D341Med (cell line): Measurements from ENCODE around the gene KDELR1.

Experiments
- DNase-seq: peaks from one replicate; pipeline ENCODE4 v3.0.0; 2012; ENCODE audit warnings: low spot score

KDELR1 gene

GRCh38 chr19:48391100-48392005 lies at the start of gene KDELR1:
TSS of gene KDELR1 (minus strand) at chr19:48391551. CDS start at chr19:48391358, 193 bp downstream.
- DNase-seq = peak; percentile 94

DNA sequence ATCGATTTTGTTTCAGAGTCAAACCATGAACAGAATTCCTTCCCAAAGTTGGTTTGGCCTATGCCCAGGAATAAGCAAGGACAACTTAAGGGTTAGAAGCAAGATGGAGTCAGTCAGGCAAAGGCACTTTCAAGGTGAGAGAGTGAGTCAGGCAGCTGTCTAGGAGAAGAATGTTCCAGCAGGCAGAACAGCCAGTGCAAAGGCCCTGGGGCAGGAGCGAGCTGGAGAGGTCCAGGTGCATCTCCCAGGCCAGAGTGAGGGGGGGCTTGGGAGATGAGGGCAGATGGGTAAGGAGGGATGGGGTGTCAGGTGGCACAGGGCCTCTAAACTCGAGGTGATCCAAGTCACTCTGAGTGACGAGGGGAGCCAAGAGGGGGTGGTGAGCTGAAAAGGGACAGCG lies 45.2 kb upstream of the KDELR1 start:
- no peak for DNase-seq

DNA sequence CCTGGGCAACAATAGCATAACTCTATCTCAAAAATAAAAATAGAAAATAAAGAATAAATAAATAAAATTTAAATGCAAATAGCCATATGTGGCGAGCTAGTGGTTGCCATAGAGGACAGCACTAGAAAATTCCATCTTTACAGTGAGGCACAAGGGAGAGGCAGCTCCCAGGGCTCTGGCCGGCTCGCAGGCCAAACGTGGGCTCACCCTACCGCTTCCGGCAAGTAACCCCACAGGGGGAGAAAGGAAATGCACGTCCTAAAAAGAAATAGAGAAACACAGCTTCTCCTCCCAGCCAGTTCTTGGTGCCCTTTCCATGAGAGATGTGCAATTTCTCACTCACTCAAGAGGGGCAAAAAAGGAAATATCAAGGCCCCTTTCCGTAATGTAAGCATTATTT lies 42.0 kb upstream of the KDELR1 start:
- no peak for DNase-seq

- DNase-seq = no peak
Observed at GRCh38 chr19:48428670-48429069, 37.3 kb upstream of the KDELR1 start.

- DNase-seq = no peak
Observed at GRCh38 chr19:48424694-48425219, 33.4 kb upstream of the KDELR1 start.

DNA sequence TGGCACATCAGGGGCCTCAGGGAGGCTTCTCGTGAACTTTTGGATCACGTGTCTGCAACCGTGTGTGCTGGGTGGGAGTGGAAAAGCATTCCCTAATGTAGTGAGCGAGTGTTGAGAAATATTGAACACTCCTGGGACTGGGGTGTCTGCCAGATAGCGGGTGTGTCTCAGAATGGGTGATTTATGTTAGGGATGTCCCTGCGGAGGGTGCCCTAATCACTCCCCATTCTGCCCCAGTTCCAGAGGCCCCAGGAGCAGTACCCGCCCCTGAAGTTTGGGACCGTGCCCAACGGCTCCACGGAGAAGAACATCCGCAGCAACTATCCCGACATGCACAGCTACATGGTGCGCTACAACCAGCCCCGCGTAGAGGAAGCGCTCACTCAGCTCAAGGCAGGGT lies 30.2 kb upstream of the KDELR1 start:
- no peak for DNase-seq

- peak; percentile 79 for DNase-seq
Observed at GRCh38 chr19:48419158-48419920, 28.0 kb upstream of the KDELR1 start.

- DNase-seq = peak; percentile 32
Observed at GRCh38 chr19:48418317-48419064, 27.1 kb upstream of the KDELR1 start.

DNA sequence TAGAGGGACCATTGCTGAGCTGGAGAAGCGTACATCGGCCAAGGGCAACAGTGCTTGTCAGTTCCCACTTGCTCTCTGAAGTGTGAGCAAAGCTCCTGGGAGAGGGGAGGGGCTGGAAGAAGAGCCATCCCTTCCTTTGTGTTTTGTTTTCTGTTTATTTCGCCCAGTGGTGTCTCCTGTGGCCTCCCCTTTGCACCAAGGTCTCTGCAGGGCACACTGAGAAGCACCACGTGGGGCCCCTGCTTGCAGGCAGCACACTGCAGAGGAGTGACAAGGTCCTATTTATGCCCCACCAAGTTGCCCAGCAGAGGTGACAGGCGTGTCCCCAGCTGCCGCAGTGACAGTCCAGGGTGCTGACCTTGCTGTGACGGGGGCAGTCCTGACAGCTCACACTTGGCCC lies 26.1 kb upstream of the KDELR1 start:
- no peak for DNase-seq

- DNase-seq = no peak
Observed at GRCh38 chr19:48415806-48416221, 24.5 kb upstream of the KDELR1 start.

- DNase-seq = peak; percentile 84
Observed at GRCh38 chr19:48415395-48415794, 24.0 kb upstream of the KDELR1 start.

DNA sequence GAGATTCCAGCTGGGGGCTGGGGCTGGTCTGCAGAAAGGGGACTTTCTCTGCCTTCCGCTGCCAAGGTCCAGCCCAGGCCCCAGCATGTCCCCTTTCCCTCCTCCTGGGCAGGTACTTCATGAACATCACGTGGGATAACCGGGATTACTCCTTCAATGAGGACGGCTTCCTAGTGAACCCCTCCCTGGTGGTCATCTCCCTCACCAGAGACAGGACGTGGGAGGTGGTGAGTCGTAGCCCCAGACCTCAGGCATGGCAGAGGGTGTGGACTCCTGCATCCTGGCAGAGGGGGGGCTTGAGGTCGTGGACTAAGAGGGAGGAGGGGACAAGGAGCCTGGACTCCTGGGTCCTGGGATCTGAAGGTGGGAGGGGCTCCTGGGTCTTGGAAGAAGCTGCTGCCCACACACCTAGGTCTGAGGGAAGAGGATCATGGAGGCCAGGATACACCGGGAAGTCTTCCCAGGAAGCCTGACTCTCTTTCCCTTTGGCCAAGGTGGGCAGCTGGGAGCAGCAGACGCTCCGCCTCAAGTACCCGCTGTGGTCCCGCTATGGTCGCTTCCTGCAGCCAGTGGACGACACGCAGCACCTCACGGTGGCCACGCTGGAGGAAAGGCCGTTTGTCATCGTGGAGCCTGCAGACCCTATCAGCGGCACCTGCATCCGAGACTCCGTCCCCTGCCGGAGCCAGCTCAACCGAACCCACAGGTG lies 22.7 kb upstream of the KDELR1 start:
- no peak for DNase-seq

GRCh38 chr19:48405850-48406249 lies 14.5 kb upstream of the KDELR1 start:
- DNase-seq = no peak

- DNase-seq = no peak
Observed at GRCh38 chr19:48405010-48405659, 13.8 kb upstream of the KDELR1 start.

DNA sequence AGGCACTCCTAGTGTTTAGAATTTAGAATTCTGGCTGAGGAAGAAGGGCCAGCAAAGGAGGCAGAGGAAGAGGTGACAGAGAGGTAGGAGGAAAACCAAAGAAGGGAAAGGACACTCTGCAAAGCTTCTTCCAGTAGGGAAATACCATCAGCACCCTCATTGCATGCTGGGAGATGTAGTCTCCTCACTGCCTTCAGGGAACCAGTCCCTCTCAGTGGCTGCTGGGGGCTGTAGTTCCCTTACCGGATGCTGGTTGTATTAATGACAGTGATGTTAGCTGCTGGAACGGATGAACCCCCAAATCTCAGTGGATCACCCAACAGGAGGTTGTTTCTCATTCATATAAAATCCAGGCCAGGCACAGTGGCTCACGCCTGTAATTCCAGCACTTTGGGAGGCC lies 12.3 kb upstream of the KDELR1 start:
- DNase-seq = peak; percentile 78

DNA sequence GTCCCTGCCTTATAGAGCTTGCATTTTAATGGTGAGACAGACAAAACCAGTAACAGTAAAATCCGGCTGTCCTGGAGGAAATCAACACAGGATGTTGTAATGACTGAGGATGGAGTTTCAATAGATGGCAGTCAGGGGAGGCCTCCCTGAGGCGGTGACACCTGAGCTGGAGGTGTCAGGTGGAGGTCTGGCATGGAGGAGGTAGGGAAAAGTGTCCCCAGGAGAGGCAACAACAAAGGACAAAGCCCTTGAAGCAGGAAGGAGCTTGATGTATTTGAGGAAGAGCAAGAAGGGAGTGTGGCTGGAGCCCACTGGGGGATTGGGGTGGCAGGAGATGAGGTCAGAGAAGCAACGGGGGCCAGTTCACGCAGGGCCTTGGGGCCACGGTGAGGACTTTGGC lies 9.9 kb upstream of the KDELR1 start:
- DNase-seq = no peak

DNA sequence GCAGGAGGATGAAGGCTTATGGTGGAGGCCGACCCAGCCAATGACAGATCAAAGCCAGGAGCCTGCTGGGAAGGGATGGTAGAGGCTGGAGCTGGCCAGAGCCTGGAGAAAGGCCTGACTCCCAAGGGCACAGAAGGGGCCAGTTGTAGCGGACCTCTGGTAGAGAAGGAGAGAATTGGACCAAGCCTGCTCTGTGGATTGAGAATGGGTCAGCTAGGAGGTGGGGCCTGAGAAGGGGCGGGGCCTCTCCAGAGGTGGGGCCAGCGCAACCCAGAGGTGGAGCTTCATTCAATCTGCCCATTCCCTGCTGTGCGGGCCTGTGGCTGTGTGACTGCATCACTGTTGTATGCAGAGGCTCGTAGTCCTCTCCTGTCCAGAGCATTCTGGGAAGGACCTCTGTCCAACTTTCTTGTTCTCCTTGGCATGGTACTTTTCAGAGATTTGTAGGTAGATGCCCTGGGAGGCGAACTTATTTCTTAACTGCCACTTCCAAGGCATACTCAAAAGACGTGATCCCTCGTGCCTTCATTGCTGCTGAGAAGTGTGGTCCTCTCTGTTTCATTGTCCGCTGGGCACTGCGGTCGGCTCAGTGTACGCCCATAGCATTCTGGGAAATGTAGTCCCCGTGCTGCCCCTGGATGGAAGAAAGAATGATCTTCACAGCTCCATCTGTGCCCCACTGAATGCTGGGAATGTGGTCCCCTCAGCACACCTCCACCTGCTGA lies 8.8 kb upstream of the KDELR1 start:
- DNase-seq = no peak

- DNase-seq = peak; percentile 93
Observed at GRCh38 chr19:48398375-48399235, 7.3 kb upstream of the KDELR1 start.

DNA sequence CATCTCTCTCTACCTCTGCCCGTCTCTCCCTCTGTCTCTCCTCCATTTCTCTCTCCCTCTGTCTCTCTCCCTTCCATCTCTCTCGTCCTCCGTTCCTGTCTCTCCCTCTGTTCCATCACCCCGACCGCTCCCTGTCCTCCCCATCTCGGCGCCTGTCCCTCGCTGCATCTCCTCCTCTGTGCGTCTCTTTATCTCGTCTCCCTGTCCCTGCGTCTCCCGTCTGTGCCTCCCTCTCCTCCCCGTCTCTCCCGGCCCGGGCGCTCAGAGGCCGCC lies 6.7 kb upstream of the KDELR1 start:
- no peak for DNase-seq
